GM19467 (cell line): ENCODE measurements around the gene PDZD4.
"Not testable (repeated sequence)": the region's sequence is repeated elsewhere in the genome, so short reads cannot be mapped to it uniquely, and the experiment has no call there.

Source experiments
- ATAC-seq: cut with Tn5 transposase; IDR thresholded peaks from one replicate; pipeline ENCODE4 v1.9.1; 2021; ENCODE audit warnings: mild to moderate bottlenecking, moderate library complexity; ENCODE audit not compliant: unreplicated experiment

Gene PDZD4

GRCh38 chrX:153845195-153845594 lies 14.9 kb upstream of the PDZD4 start:
- ATAC-seq: no peak

- ATAC-seq: no peak
Observed at GRCh38 chrX:153844509-153845082, 14.3 kb upstream of the PDZD4 start.

- no peak for ATAC-seq
Observed at GRCh38 chrX:153836921-153837320, 6.6 kb upstream of the PDZD4 start.

- no peak for ATAC-seq
Observed at GRCh38 chrX:153832728-153833127, 2.4 kb upstream of the PDZD4 start.

GRCh38 chrX:153831429-153832150 lies 1.2 kb upstream of the PDZD4 start:
- no peak for ATAC-seq

- no peak for ATAC-seq
Observed at GRCh38 chrX:153830640-153831428, 490 bp upstream of the PDZD4 start.

GRCh38 chrX:153829549-153829798 lies 870 bp downstream of the PDZD4 start:
- no peak for ATAC-seq

- no peak for ATAC-seq
Observed at GRCh38 chrX:153828723-153829548, 1.4 kb downstream of the PDZD4 start.

- ATAC-seq: no peak
Observed at GRCh38 chrX:153828308-153828707, 2.0 kb downstream of the PDZD4 start.

GRCh38 chrX:153827903-153828302 lies 2.4 kb downstream of the PDZD4 start:
- no peak for ATAC-seq

GRCh38 chrX:153827016-153827415 lies 3.3 kb downstream of the PDZD4 start:
- no peak for ATAC-seq

GRCh38 chrX:153825042-153825441 lies 5.3 kb downstream of the PDZD4 start:
- ATAC-seq: no peak

GRCh38 chrX:153824348-153824747 lies 6.0 kb downstream of the PDZD4 start:
- no peak for ATAC-seq

- no peak for ATAC-seq
Observed at GRCh38 chrX:153821066-153821465, 9.3 kb downstream of the PDZD4 start.

- no peak for ATAC-seq
Observed at GRCh38 chrX:153820601-153821000, 9.7 kb downstream of the PDZD4 start.

GRCh38 chrX:153819384-153820040 lies 10.8 kb downstream of the PDZD4 start:
- ATAC-seq: no peak

- no peak for ATAC-seq
Observed at GRCh38 chrX:153818571-153819383, 11.6 kb downstream of the PDZD4 start.

- ATAC-seq: not testable (repeated sequence)
Observed at GRCh38 chrX:153818064-153818463, 12.3 kb downstream of the PDZD4 start.

GRCh38 chrX:153816831-153817690 lies 13.3 kb downstream of the PDZD4 start:
- ATAC-seq: no peak
